CD4-positive, alpha-beta T cell treated with Interleukin-6 at 100 ng/mL for 8 hours (primary cell): Measurements from ENCODE around the gene TUBB2A.

Experiments used
- DNase-seq: peaks from one replicate; pipeline ENCODE4 v3.0.0-alpha.2; 2020; ENCODE audit warnings: mixed read lengths, low spot score

TUBB2A gene

GRCh38 chr6:3118353-3119039 is 38.8 kb downstream of the TUBB2A start, which contains the start of gene BPHL:
BPHL (plus strand) TSS chr6:3118711; CDS start chr6:3118741, 30 bp downstream.
- DNase-seq, result peak; percentile 97

DNA sequence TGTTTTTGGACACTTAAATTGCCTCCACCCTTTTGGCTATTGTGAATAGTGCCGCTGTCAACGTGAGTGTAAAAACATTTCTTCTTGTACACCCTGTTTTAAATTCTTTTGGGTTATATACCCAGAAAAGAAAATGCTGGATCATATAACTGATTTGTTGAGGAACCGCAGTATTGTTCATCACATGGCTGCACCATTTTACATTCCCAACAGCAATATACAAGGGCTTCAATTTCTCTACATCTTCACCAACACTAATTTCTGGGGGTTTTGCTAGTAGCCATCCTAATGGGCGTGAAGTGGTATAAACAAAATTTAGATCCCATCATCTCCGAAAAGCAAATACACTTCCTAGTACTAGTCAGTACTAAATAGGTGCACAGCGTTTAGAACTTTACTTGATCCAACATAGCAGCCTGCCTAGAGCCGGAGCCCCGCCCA is 39.4 kb downstream of the TUBB2A start:
- no peak for DNase-seq

DNA sequence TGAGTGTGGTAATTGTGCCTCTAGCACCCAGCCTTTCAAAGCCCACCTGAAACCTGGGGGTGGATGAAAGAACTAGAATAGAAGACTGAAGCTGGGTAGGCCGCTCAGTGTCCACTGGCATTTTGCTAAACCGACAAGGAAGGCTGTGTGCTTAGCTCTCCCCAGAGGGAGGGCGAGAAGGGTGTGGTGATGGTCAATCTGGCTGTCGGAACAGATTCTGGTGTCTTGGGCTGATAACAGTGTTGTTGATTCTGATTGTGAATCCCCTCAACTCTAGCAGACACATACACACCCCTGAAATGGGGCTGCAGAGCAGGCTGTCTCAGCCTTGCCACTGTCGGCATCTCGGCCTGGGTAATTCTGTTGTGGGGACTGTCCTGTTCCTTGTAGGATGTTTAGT is 43.0 kb downstream of the TUBB2A start:
- DNase-seq, result no peak

- DNase-seq, result no peak
Measured at GRCh38 chr6:3109761-3110160, 47.6 kb downstream of the TUBB2A start.

DNA sequence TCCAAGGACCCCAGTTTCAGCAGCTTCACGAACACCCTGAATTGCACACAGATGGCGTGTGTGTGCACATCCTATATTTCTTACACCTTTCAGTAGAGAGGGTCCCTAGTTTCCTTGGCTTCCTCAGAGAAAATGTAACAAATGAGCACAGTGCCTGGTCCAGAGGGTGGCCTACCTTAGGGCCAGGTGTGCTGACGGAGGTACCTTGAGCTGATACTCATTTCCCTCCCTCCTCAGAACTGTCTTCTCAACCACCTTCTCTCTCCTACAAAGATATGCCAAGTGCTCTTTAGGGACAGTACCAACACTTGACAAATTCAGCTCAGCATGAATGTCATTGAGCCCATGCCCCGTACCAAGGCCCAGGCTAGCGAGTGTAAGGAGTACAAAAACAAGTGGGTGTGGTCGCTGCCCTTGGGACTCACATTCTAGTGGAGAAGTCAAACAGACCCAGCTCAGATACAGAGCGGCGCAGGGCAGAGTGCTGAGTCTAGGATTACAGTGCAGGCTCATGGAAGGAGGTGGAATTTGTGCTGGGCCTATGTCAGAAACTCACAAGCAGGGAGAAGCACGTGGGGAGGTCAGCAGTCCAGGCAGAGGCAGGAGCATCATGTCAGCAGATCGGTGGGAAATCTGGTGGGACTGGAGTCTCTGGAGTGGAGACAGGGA is 48.5 kb downstream of the TUBB2A start:
- no peak for DNase-seq
